ENCODE measurements around the gene SEL1L3. TPM values are rescaled to one million over a fixed set of nuclear protein-coding genes. Genes with fewer than 3 reads are reported as not detected.

Gene SEL1L3
- total RNA-seq, 1 experiment from 2014 or later = 5.0 TPM

GRCh38 chr4:25753239-25753638 lies 109.5 kb downstream of the SEL1L3 start:
- DNase-seq (ENCODE audit: low read depth) = no peak

- DNase-seq (ENCODE audit: low read depth) = no peak
These were observed 111.9 kb downstream of the SEL1L3 start for GRCh38 chr4:25750874-25751273.

- DNase-seq (ENCODE audit: low read depth) = no peak
These were observed 113.5 kb downstream of the SEL1L3 start for GRCh38 chr4:25749150-25749794.

GRCh38 chr4:25743971-25744370 lies 118.8 kb downstream of the SEL1L3 start:
- DNase-seq (ENCODE audit: low read depth) = no peak

GRCh38 chr4:25729564-25729963 lies 133.2 kb downstream of the SEL1L3 start:
- no peak for DNase-seq (ENCODE audit: low read depth)

GRCh38 chr4:25728886-25729285 lies 133.9 kb downstream of the SEL1L3 start:
- DNase-seq (ENCODE audit: low read depth) = no peak

- no peak for DNase-seq (ENCODE audit: low read depth)
These were observed 134.9 kb downstream of the SEL1L3 start for GRCh38 chr4:25727711-25728493.

- no peak for DNase-seq (ENCODE audit: low read depth)
These were observed 136.9 kb downstream of the SEL1L3 start for GRCh38 chr4:25725870-25726269.

GRCh38 chr4:25723409-25723808 lies 139.4 kb downstream of the SEL1L3 start:
- DNase-seq (ENCODE audit: low read depth) = peak; percentile 5

- DNase-seq (ENCODE audit: low read depth) = no peak
These were observed 139.8 kb downstream of the SEL1L3 start for GRCh38 chr4:25722964-25723363.

- DNase-seq (ENCODE audit: low read depth) = no peak
These were observed 149.0 kb downstream of the SEL1L3 start for GRCh38 chr4:25713812-25714211.

- DNase-seq (ENCODE audit: low read depth) = no peak
These were observed 150.2 kb downstream of the SEL1L3 start for GRCh38 chr4:25712611-25713010.

GRCh38 chr4:25710637-25711036 lies 152.2 kb downstream of the SEL1L3 start:
- DNase-seq (ENCODE audit: low read depth) = no peak

GRCh38 chr4:25704516-25704915 lies 158.3 kb downstream of the SEL1L3 start:
- no peak for DNase-seq (ENCODE audit: low read depth)

- DNase-seq (ENCODE audit: low read depth) = peak; percentile 22
These were observed 158.9 kb downstream of the SEL1L3 start for GRCh38 chr4:25703731-25704388.

- peak; percentile 53 for DNase-seq (ENCODE audit: low read depth)
These were observed 159.9 kb downstream of the SEL1L3 start for GRCh38 chr4:25702848-25703247.

- DNase-seq (ENCODE audit: low read depth) = no peak
These were observed 162.1 kb downstream of the SEL1L3 start for GRCh38 chr4:25700661-25701060.

GRCh38 chr4:25697516-25697915 lies 165.3 kb downstream of the SEL1L3 start:
- no peak for DNase-seq (ENCODE audit: low read depth)
